ENCODE measurements around the gene PHF11.
"Not testable (repeated sequence)": the region's sequence is repeated elsewhere in the genome, so short reads cannot be mapped to it uniquely, and the experiment has no call there.

PHF11 gene

GRCh38 chr13:49495783-49496762 is at the start of gene PHF11:
PHF11 (plus strand) TSS chr13:49495953; CDS start chr13:49496002, 49 bp downstream.
- DNase-seq, result peak; percentile 68

- no peak for DNase-seq
These were observed 49.3 kb upstream of the PHF11 start for GRCh38 chr13:49446473-49446872.

GRCh38 chr13:49448753-49449152 is 47.0 kb upstream of the PHF11 start:
- DNase-seq, result no peak

GRCh38 chr13:49450105-49450819 is 45.5 kb upstream of the PHF11 start:
- DNase-seq, result no peak

DNA sequence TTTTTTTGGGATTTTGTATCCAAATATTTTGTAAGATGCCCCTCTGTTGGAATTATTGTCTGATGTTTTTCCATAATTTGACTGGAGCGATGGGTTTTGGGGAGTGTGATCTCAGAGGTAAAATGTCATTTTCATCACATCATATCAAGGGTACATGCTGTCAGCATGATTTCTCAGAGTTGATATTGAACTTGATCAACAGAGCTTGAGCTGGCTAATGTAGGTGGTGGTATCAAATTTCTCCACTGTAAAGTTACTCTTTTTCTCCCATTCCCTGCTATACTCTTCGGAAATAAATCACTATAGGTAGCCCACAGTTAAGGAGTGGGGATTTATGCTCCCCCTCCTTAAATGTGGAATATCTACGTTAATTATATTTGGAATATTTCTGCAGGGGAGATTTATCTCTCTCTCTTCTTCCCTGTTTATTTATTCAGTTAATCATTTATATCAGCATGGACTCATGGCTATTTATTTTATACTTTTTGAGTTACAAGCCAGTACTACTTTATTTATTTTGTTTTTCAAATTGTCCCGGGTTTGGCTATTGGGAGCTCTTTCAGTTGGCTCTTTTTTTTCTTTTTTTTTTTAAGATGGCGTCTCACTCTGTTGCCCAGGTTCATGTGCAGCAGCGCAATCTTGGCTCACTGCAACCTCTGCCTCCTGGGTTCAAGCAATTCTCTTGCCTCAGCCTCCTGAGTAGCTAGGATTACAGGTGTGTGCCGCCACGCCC is 42.9 kb upstream of the PHF11 start:
- no peak for DNase-seq

GRCh38 chr13:49453465-49453864 is 42.3 kb upstream of the PHF11 start:
- DNase-seq, result no peak

DNA sequence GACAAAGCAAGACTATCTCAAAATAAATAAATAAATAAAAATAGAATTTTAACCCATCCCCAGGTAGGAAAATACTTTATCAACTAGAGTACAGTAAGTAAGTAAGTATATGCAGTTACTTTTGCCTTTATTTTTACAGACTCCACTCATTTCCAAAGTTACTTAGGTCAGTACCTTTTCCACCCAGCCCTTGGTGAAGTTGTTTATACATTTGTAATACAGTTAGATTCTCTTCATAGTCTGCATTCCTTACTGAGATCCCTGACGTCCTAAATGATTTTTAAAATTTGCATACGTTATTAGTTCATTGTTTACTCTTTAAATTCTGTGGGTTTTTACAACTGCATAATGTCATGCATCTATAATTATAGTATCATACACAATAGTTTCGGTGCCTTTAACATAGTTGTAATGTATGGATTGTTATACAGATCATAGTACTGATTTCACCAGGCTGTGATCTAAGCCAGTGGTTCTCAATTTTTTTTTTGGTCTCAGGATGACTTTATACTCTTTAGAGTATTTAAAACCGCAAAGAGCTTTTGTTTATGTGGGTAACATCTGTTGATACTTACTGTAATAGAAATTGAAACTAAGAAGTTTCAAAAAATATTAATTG is 41.3 kb upstream of the PHF11 start:
- DNase-seq, result no peak

DNA sequence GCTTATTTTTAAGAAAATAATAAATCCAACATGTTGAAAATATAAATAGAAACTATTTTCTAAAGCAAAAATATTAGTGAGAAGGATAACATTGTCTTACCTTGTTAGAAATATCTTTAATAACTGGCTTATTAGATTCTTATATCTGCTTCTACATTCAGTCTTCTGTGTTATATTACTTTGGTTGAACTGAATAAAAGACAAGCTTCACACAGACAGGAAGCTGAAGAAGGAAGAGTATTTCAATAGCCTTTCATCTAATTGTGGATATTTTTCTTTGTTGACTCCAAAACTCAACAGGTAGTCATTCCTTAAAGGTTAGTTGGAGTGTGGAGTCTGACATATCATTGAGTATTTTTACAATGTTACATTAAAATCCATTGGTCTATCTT is 40.8 kb upstream of the PHF11 start:
- no peak for DNase-seq

- no peak for DNase-seq
These were observed 39.6 kb upstream of the PHF11 start for GRCh38 chr13:49456156-49456555.

DNA sequence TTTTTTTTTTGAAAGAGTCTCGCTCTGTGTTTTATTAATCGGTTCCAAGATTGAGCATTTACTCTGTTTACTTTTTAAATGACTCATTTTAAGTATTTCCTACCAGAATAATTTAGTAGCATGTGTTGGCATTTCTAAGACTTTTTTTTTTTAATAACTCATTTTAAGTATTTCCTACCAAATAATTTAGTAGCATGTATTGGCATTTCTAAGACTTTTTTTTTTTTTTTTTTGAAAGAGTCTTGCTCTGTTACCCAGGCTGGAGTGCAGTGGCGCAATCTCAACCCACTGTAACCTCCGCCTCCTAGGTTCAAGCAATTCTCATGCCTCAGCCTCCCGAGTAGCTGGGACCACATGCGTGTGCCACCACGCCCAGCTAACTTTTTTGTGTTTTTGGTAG is 38.5 kb upstream of the PHF11 start:
- DNase-seq, result no peak

- no peak for DNase-seq
These were observed 36.2 kb upstream of the PHF11 start for GRCh38 chr13:49459580-49459979.

- no peak for DNase-seq
These were observed 31.7 kb upstream of the PHF11 start for GRCh38 chr13:49464085-49464484.

DNA sequence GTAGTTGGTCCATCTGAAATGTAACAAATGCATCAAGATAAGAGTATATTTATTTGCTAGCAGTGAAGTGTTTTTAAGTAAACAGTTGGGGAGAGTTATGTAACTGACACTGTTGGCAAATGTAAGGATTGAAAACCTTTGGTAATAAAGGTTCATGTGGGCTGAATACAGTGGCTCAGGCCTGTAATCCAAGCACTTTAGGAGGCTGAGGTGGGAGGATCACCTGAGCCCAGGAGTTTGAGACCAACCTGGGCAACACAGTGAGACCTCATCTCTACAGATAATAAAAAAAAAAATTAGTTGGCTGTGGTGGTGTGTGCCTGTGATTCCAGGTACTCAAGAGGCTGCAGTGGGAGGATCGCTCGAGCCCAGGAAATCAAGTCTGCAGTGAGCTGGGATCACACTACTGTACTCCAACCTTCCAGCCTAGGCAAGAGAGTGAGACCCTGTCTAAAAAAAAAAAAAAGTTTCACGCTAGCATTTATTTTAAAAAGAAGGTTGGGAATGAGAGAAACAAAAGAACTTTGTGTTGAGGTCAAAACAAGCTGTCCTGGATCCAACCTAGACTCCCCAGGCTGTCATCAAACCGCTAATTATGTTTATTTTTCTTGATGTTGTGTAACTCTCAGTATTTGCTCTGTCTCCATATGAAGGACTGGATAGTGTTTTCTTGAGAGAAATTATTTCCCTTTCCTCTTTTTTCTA is 31.0 kb upstream of the PHF11 start:
- DNase-seq, result no peak

DNA sequence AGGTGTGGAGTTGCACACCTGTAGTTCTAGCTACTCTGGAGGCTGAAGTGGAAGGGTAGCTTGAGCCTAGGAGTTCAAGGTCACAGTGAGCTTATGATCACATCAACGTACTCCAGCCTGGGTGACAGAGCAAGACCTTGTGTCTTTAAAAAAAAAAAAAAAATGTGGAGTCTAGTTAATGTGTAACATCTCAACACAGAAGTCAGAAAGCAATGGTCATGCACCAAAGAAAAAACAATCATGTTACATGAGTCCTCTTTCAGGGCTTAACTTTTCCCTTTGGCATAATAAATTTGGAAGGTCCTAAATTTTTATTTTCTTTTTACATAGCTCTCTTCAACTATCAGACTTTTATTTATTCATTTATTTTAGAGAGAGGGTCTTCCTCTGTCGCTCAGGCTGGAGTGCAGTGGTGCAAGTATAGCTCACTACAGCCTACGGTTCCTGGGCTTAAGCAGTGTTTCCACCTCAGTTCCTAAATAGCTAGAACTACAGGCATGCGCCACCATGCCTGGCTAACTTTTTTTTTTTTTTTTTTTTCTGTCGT is 29.4 kb upstream of the PHF11 start:
- DNase-seq, result no peak

DNA sequence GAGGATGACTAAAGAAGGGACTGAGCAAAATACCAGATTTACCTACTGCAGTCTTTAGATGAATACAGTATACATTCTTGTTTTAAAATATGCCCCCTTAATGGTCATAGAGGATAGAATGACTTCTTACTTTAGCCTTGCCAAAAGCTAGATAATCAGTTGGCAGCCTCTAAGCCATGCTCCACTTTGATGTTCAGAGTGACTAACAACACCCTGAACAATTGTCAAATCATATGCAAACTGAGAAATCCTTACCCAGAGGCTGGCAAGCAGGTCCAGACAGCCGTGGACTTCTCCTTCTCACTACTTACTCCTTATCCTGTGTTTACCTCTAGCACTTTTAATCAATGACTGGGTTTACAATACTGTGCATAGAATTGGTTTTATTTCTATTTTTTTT is 23.6 kb upstream of the PHF11 start:
- no peak for DNase-seq

- no peak for DNase-seq
These were observed 19.2 kb upstream of the PHF11 start for GRCh38 chr13:49476529-49476928.

- DNase-seq, result no peak
These were observed 14.0 kb upstream of the PHF11 start for GRCh38 chr13:49481788-49482187.

GRCh38 chr13:49488563-49488962 is 7.2 kb upstream of the PHF11 start:
- DNase-seq, result no peak

- DNase-seq, result no peak
These were observed 1.1 kb upstream of the PHF11 start for GRCh38 chr13:49494645-49495044.

DNA sequence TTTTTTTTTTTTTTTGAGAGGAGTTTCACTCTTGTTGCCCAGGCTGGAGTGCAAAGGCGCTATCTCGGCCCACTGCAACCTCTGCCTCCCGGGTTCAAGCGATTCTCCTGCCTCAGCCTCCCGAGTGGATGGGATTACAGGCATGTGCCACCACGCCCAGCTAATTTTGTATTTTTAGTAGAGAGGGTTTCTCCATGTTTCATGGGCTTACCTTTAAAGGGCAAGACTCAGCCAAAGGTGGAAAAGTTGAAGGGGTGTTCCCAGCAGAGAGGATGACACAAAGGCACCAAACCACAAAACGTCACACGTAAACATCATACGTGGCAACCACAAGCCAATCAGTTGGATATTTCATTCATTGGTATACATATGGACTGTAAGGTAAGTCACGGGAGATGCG is 1.1 kb downstream of the PHF11 start:
- DNase-seq, result not testable (repeated sequence)

DNA sequence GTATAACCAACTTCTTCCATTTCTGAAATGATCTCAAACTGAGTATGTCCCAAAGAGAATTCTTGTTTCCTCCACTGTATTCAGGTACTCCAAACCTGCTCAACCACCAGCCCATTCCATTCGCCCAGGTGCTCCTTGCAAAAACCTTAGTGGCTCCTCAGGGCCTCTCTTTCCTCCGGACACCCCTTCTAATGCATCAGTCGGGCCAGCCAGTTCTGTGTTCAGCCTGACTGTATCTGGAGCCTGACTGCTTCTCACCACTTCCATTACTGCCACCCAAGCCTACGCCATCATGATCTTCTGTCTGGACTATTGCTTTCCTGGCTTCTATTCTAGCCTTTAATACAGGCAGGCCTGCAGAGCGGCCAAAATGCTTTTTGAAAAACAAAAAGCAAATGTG is 1.5 kb downstream of the PHF11 start:
- no peak for DNase-seq

- no peak for DNase-seq
These were observed 2.5 kb downstream of the PHF11 start for GRCh38 chr13:49498206-49498605.
